ENCODE measurements around the gene CD14.
A peak's percentile ranks its signal among the peaks of the same experiment; 100 is the strongest.
"Not testable (repeated sequence)": the region's sequence is repeated elsewhere in the genome, so short reads cannot be mapped to it uniquely, and the experiment has no call there.

CD14 gene

GRCh38 chr5:140633021-140633471, at the start of gene CD14:
Gene CD14 (minus strand): TSS chr5:140633175. CDS start chr5:140633071, 104 bp downstream.
- no peak for DNase-seq (ENCODE audit: low read depth in 2 of 2)

GRCh38 chr5:140678993-140679392, 46.0 kb upstream of the CD14 start:
- no peak for DNase-seq (ENCODE audit: low read depth in 2 of 2)

- DNase-seq (ENCODE audit: low read depth in 2 of 2), result no peak
Observed at GRCh38 chr5:140677947-140678346, 45.0 kb upstream of the CD14 start.

- no peak for DNase-seq (ENCODE audit: low read depth in 2 of 2)
Observed at GRCh38 chr5:140674629-140675028, 41.7 kb upstream of the CD14 start.

GRCh38 chr5:140674211-140674610, 41.2 kb upstream of the CD14 start:
- DNase-seq (ENCODE audit: low read depth in 2 of 2), result no peak

- no peak for DNase-seq (ENCODE audit: low read depth in 2 of 2)
Observed at GRCh38 chr5:140673187-140673976, 40.4 kb upstream of the CD14 start, which contains the start of gene DND1. Gene DND1 (minus strand): TSS chr5:140673576. CDS start chr5:140673542, 34 bp downstream.

- no peak for DNase-seq (ENCODE audit: low read depth in 2 of 2)
Observed at GRCh38 chr5:140672455-140673186, 39.6 kb upstream of the CD14 start.

- DNase-seq (ENCODE audit: low read depth in 2 of 2), result no peak
Observed at GRCh38 chr5:140671472-140672125, 38.6 kb upstream of the CD14 start.

- DNase-seq (ENCODE audit: low read depth in 2 of 2), result not testable (repeated sequence)
Observed at GRCh38 chr5:140671035-140671434, 38.1 kb upstream of the CD14 start.

GRCh38 chr5:140664359-140665119, 31.6 kb upstream of the CD14 start, which contains the start of gene WDR55:
Gene WDR55 (plus strand): TSS chr5:140664904. CDS start chr5:140664913, 9 bp downstream.
- DNase-seq (ENCODE audit: low read depth in 2 of 2), result peak; percentile 79 to 82

- DNase-seq (ENCODE audit: low read depth in 2 of 2), result no peak
Observed at GRCh38 chr5:140664030-140664358, 31.0 kb upstream of the CD14 start.

- not testable (repeated sequence) for DNase-seq (ENCODE audit: low read depth in 2 of 2)
Observed at GRCh38 chr5:140660371-140660770, 27.4 kb upstream of the CD14 start.

GRCh38 chr5:140658870-140659269, 25.9 kb upstream of the CD14 start:
- no peak for DNase-seq (ENCODE audit: low read depth in 2 of 2)

- no peak for DNase-seq (ENCODE audit: low read depth in 2 of 2)
Observed at GRCh38 chr5:140647042-140647419, 14.1 kb upstream of the CD14 start.

- DNase-seq (ENCODE audit: low read depth in 2 of 2), result no peak
Observed at GRCh38 chr5:140642718-140643117, 9.7 kb upstream of the CD14 start.

- DNase-seq (ENCODE audit: low read depth in 2 of 2), result no peak
Observed at GRCh38 chr5:140641716-140642115, 8.7 kb upstream of the CD14 start.

- peak; percentile 84 to 86 for DNase-seq (ENCODE audit: low read depth in 2 of 2)
Observed at GRCh38 chr5:140639148-140639981, 6.4 kb upstream of the CD14 start, which contains the start of gene TMCO6. Gene TMCO6 (plus strand): TSS chr5:140639451. CDS start chr5:140639528, 77 bp downstream.

GRCh38 chr5:140638898-140639147, 5.8 kb upstream of the CD14 start:
- not testable (repeated sequence) for DNase-seq (ENCODE audit: low read depth in 2 of 2)

- DNase-seq (ENCODE audit: low read depth in 2 of 2), result no peak
Observed at GRCh38 chr5:140637371-140638100, 4.6 kb upstream of the CD14 start.

Data from fibroblast of skin of left quadriceps (primary cell).